ENCODE measurements around the gene PCP4. TPM values are rescaled to one million over a fixed set of nuclear protein-coding genes. Genes with fewer than 3 reads are reported as not detected.

The PCP4 gene
- total RNA-seq, 1 donor from 2014 or later, result 5.4 TPM

DNA sequence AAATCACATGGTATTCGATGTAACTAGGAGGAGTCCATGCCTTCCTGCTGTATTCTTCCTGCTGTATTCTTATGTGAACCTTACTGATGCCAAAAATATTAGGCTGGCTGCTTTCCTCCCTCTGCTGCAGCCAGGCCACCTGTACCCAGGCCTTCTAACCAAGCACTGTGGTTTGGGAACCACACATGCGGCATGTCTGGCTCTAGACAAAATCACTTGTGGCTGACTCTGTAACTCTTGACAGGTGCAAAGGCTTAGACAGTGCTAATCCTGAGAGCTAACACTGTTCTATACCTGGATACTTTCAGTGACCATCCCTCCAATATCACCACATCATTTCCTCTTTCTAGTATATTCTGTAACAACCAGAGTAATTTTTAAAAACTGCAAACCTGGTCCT lies 67.7 kb downstream of the PCP4 start:
- TF ChIP-seq, protein P1, sequence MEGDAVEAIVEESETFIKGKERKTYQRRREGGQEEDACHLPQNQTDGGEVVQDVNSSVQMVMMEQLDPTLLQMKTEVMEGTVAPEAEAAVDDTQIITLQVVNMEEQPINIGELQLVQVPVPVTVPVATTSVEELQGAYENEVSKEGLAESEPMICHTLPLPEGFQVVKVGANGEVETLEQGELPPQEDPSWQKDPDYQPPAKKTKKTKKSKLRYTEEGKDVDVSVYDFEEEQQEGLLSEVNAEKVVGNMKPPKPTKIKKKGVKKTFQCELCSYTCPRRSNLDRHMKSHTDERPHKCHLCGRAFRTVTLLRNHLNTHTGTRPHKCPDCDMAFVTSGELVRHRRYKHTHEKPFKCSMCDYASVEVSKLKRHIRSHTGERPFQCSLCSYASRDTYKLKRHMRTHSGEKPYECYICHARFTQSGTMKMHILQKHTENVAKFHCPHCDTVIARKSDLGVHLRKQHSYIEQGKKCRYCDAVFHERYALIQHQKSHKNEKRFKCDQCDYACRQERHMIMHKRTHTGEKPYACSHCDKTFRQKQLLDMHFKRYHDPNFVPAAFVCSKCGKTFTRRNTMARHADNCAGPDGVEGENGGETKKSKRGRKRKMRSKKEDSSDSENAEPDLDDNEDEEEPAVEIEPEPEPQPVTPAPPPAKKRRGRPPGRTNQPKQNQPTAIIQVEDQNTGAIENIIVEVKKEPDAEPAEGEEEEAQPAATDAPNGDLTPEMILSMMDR (IDR thresholded peaks at IDR 0.05; ENCODE audit: borderline replicate concordance), result no peak
- intact Hi-C loops (cut with micrococcal nuclease), result no loop called here
- H3K9me3 ChIP-seq (replicated peaks), result peaks cover 8% of the 10 kb centered on the region
- no peak overlapping the region for H3K27ac ChIP-seq (replicated peaks)
- no peak overlapping the region for H3K4me3 ChIP-seq
- H3K4me1 ChIP-seq, result no peaks in the 10 kb centered on the region
- H3K36me3 ChIP-seq, result no peaks in the 10 kb centered on the region
- DNase-seq, result no peak
- no peaks in the 10 kb centered on the region for H3K27me3 ChIP-seq (ENCODE audit: low read depth)

DNA sequence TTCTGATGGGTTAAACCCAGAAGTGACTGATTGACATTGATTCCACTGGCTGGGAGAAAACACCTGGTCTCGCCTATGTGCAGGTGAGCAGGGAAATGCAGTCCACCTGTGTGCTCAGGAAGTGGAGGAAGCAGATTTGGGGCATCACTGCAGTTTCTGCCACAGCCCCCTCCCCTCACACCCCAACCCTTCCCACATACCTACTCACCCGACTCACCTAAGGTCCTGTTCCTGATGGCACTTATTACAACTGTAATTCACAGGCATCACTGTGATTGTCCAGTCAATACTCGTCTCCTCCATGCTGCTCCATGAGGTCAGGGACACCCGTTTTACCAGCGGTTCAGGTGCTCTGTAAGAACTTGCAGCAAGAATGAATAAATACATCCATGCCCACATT lies 68.5 kb downstream of the PCP4 start:
- Histone ChIP-seq H3K36me3 (no peaks in the 10 kb centered on the region), H3K9me3 (replicated peaks) (peaks cover 8% of the 10 kb centered on the region), H3K27ac (replicated peaks) (no peak overlapping the region), H3K4me3 (no peak overlapping the region), H3K27me3 (ENCODE audit: low read depth) (no peaks in the 10 kb centered on the region), H3K4me1 (no peaks in the 10 kb centered on the region)
- no peak for DNase-seq
- intact Hi-C loops (cut with micrococcal nuclease), result no loop called here
- TF ChIP-seq, protein P1 (IDR thresholded peaks at IDR 0.05; ENCODE audit: borderline replicate concordance), result no peak

DNA sequence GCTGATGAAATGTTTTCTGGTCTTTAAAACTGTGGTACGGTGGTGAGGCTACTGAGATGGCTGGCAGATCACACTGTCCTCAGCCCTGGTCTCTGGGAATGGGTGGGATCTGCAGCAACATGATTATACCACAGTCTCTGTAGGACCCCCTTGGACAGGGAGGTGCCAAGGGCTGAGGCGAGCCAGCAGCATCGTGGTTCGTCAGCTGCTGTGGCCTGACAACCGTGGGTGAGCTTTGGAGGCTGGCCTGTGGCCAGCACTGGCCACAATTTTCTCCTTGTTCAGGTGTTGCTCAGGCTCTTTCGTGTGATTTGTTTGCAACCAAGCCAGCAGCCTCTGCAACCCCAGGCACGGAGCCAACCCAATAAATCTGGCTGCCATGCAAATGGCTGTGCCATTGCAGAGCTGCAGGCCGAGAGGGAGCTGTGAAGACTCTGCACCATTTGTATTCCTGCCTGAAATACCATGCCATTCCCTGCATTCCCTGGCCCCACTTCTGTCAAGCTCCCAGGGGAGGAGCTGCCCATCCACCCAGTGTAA lies 70.9 kb downstream of the PCP4 start:
- Histone ChIP-seq H3K36me3 (no peaks in the 10 kb centered on the region), H3K4me1 (no peaks in the 10 kb centered on the region), H3K27me3 (ENCODE audit: low read depth) (peaks cover 7% of the 10 kb centered on the region), H3K27ac (replicated peaks) (no peak overlapping the region), H3K4me3 (no peak overlapping the region), H3K9me3 (replicated peaks) (peaks cover 2% of the 10 kb centered on the region)
- TF ChIP-seq, protein P1 (IDR thresholded peaks at IDR 0.05; ENCODE audit: borderline replicate concordance), result no peak
- intact Hi-C loops (cut with micrococcal nuclease), result no loop called here
- no peak for DNase-seq

DNA sequence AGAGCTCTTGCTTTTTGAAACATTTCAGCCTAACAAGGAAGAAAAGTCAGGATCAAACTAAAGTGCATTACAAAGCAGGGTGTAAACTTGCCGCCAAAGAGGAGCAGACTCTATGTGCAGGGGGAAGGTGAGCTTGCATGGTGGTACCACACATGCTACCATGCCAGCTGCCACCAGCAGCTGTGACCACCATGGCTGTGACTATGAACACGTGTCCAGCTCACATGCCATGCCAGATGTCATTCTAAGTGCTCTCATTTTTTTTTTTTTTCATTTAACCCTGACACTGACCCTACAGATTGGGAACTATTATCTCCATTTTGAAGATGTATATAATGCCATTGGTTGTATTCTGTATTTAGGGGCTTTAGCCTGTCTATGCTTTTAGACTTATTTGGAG lies 79.0 kb downstream of the PCP4 start:
- DNase-seq, result no peak
- Histone ChIP-seq H3K27me3 (ENCODE audit: low read depth) (peaks cover 19% of the 10 kb centered on the region), H3K36me3 (no peaks in the 10 kb centered on the region), H3K9me3 (replicated peaks) (peaks cover 23% of the 10 kb centered on the region), H3K4me3 (no peak overlapping the region), H3K27ac (replicated peaks) (no peak overlapping the region), H3K4me1 (no peaks in the 10 kb centered on the region)
- intact Hi-C loops (cut with micrococcal nuclease), result no loop called here
- TF ChIP-seq, protein P1 (IDR thresholded peaks at IDR 0.05; ENCODE audit: borderline replicate concordance), result no peak

DNA sequence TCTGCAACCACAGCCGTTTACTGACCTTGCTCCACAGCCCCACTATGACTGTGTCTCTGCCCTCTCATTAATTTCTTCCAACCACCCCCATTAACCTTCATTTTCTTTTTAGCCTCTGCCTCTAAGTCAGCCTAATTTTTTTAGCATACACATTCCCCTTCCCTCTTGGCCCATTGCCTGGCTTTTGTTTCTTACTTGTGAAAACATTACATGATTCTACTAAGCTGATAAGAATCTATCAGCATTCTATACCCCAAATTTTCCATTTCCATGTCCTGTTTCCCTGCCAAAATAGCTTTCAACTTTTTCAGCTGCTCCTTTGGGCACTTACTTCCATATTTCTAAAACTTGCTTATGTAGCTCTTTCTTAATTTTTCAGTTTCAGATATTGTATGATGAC lies 79.8 kb downstream of the PCP4 start:
- Histone ChIP-seq H3K36me3 (no peaks in the 10 kb centered on the region), H3K4me1 (no peaks in the 10 kb centered on the region), H3K4me3 (no peak overlapping the region), H3K9me3 (replicated peaks) (peaks cover 23% of the 10 kb centered on the region), H3K27ac (replicated peaks) (no peak overlapping the region), H3K27me3 (ENCODE audit: low read depth) (peaks cover 23% of the 10 kb centered on the region)
- DNase-seq, result no peak
- intact Hi-C loops (cut with micrococcal nuclease), result no loop called here
- TF ChIP-seq, protein P1 (IDR thresholded peaks at IDR 0.05; ENCODE audit: borderline replicate concordance), result no peak
